Spinal cord (tissue), 10 donors: Measurements from ENCODE around the gene DLGAP3. TPM values are rescaled to one million over a fixed set of nuclear protein-coding genes. Genes with fewer than 3 reads are reported as not detected.

Source experiments
- DNase-seq, 6 donors: peaks; one replicate each; pipeline versions ENCODE4 v3.0.0 to v3.0.0-alpha.2; 2013 to 2015; ENCODE audit warnings: low spot score in 6 of 6, low read depth in 4 of 6
- H3K27ac ChIP-seq: one replicate; pipeline ENCODE4 v1.5.1; 2013; ENCODE audit warnings: low read depth, low read length, control low read depth
- H3K27me3 ChIP-seq: one replicate; pipeline ENCODE4 v1.6.1; 2013; ENCODE audit warnings: low read length; ENCODE audit not compliant: control insufficient read depth, insufficient read depth
- H3K36me3 ChIP-seq: one replicate; pipeline ENCODE4 v1.6.1; 2013; ENCODE audit warnings: low read length; ENCODE audit not compliant: control insufficient read depth, insufficient read depth
- H3K4me1 ChIP-seq: one replicate; pipeline ENCODE4 v1.6.1; 2013; ENCODE audit warnings: low read length; ENCODE audit not compliant: control insufficient read depth, insufficient read depth
- H3K4me3 ChIP-seq: one replicate; pipeline ENCODE4 v1.5.1; 2013; ENCODE audit warnings: low read depth, low read length, control low read depth
- H3K9me3 ChIP-seq: one replicate; pipeline ENCODE4 v1.6.1; 2013; ENCODE audit warnings: low read length; ENCODE audit not compliant: control insufficient read depth, insufficient read depth
- WGBS: methylation state at CpG from one replicate; pipeline ENCODE4 v1.1.5; 2013; ENCODE audit warnings: missing lambda C conversion rate; ENCODE audit not compliant: insufficient coverage; 5-methylcytosine and 5-hydroxymethylcytosine counted together
- polyA plus RNA-seq, 2 donors: library from polyadenylated mRNA; unstranded; fragments of 120-200 nt; gene quantifications; one replicate each; pipeline ENCODE4 v1.2.1, GENCODE V29; 2013; ENCODE audit not compliant: insufficient read length in 2 of 2
- total RNA-seq, 2 donors: library from RNA; depleted of rRNA in 1 of 2; stranded (reverse); fragments of 120-200 nt in 1 of 2; fragments of >200 nt in 1 of 2; gene quantifications; one replicate each; pipeline versions ENCODE4 v1.2.3 to v1.2.4, GENCODE V29; 2013 to 2014
- donor health status: healthy.

DLGAP3 gene
- total and polyA plus RNA-seq, 4 donors: 5.2 to 41.1 (median 22.9) TPM

- Histone ChIP-seq H3K27me3 (peaks cover 11% of the 10 kb centered on the region), H3K9me3 (no peaks in the 10 kb centered on the region), H3K27ac (no peak overlapping the region), H3K4me3 (no peak overlapping the region), H3K36me3 (peaks cover 4% of the 10 kb centered on the region), H3K4me1 (peaks cover 29% of the 10 kb centered on the region)
- no peak for DNase-seq
Observed at GRCh38 chr1:34923490-34923889, 6.0 kb downstream of the DLGAP3 start.

DNA sequence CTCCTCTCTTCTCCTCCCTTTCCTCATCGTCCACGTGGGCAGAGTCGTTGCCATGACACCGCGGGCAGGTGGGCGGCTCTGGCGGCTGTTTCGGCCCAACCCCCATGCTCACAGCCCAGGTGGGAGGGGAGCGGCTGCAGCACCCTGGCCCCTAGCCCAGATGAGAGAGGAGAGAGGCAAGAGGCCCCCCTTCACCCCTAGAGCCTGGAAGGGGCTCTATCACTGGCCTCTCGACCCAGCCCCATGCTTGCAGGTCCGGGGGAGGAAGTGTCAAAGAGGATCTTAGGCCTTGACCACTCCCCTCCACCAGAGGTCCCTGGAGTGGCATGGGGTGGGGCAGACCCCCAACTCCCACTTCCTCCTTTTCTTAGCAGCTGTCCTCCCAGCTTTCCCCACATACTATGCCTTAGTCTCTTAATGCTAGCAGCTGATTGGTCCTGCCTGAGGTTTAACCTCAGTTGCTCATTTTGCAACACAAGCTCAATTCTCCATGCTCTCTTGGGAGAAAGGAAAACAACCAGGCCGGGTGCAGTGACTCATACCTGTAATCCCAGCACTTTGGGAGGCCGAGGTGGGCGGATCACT is 10.4 kb downstream of the DLGAP3 start:
- H3K27ac ChIP-seq: no peak overlapping the region
- no peak overlapping the region for H3K4me3 ChIP-seq
- no peaks in the 10 kb centered on the region for H3K27me3 ChIP-seq
- peak in 2 of 6 donors; percentile 34 to 82 for DNase-seq
- H3K9me3 ChIP-seq: no peaks in the 10 kb centered on the region
- H3K36me3 ChIP-seq: peaks cover 4% of the 10 kb centered on the region
- peaks cover 18% of the 10 kb centered on the region for H3K4me1 ChIP-seq
- WGBS: 4% methylated on average over 7 of the region's 14 CpGs

- 39% methylated on average over 4 of the region's 11 CpGs for WGBS
- Histone ChIP-seq H3K9me3 (no peaks in the 10 kb centered on the region), H3K4me1 (peaks cover 18% of the 10 kb centered on the region), H3K4me3 (no peak overlapping the region), H3K27me3 (no peaks in the 10 kb centered on the region), H3K36me3 (peaks cover 4% of the 10 kb centered on the region), H3K27ac (no peak overlapping the region)
- DNase-seq: no peak
Observed at GRCh38 chr1:34918386-34918976, 11.0 kb downstream of the DLGAP3 start.

GRCh38 chr1:34917017-34917416 is 12.4 kb downstream of the DLGAP3 start:
- no peak overlapping the region for H3K27ac ChIP-seq
- no peaks in the 10 kb centered on the region for H3K27me3 ChIP-seq
- peaks cover 18% of the 10 kb centered on the region for H3K4me1 ChIP-seq
- H3K36me3 ChIP-seq: peaks cover 4% of the 10 kb centered on the region
- no peaks in the 10 kb centered on the region for H3K9me3 ChIP-seq
- DNase-seq: no peak
- H3K4me3 ChIP-seq: no peak overlapping the region
- WGBS: 92% methylated on average over 5 of the region's 6 CpGs

DNA sequence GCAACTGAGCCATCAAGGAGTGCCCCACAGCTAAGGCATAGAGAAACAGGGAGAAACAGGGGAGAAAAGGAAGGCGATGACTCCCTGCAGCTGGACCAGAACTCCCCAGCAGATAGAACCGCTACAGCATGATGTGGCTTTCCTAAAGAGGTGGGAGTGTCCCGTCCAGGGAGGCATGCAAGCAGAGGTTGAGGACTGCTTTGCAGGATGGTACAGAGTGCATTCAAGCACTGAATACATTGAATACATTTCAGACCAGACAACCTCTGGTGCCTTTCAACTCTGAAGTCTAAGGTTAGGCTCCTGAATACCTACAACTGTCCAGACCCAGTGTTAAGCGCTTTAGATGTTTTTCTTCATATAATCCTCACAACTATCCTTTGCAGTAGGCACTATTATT is 13.3 kb downstream of the DLGAP3 start:
- Histone ChIP-seq H3K27ac (no peak overlapping the region), H3K36me3 (peaks cover 4% of the 10 kb centered on the region), H3K4me3 (no peak overlapping the region), H3K27me3 (no peaks in the 10 kb centered on the region), H3K4me1 (peaks cover 18% of the 10 kb centered on the region), H3K9me3 (no peaks in the 10 kb centered on the region)
- no peak for DNase-seq
- WGBS: 100% methylated on average over 3 of the region's 4 CpGs

GRCh38 chr1:34915521-34915920 is 13.9 kb downstream of the DLGAP3 start:
- H3K27me3 ChIP-seq: no peaks in the 10 kb centered on the region
- WGBS: 28% methylated on average over 4 of the region's 5 CpGs
- H3K4me3 ChIP-seq: no peak overlapping the region
- no peak overlapping the region for H3K27ac ChIP-seq
- peaks cover 4% of the 10 kb centered on the region for H3K36me3 ChIP-seq
- H3K4me1 ChIP-seq: peaks cover 18% of the 10 kb centered on the region
- no peak for DNase-seq
- H3K9me3 ChIP-seq: no peaks in the 10 kb centered on the region

DNA sequence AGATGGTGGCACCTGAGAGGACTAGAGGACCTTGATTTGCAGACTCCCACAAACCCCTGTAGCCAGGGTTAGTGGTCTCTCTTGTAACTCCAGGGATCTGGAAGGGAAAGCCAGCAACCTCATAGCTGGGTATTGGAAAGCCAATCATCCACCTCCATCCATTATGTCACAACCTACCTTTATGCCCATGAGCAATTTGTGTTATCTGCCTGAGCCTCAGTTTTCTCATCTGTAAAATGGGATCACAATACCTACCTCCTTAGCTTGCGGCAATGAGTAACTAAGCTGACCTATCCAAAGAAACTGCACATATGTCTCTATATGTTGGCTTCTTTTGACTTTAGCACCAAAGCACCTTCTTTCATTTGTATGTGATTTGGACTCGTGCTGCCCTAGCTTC is 14.5 kb downstream of the DLGAP3 start:
- no peak for DNase-seq
- Histone ChIP-seq H3K9me3 (no peaks in the 10 kb centered on the region), H3K27ac (no peak overlapping the region), H3K4me1 (peaks cover 18% of the 10 kb centered on the region), H3K27me3 (no peaks in the 10 kb centered on the region), H3K4me3 (no peak overlapping the region), H3K36me3 (peaks cover 4% of the 10 kb centered on the region)
- 94% methylated on average over 2 of the region's 2 CpGs for WGBS

GRCh38 chr1:34911465-34911864 is 18.0 kb downstream of the DLGAP3 start:
- Histone ChIP-seq H3K4me1 (no peaks in the 10 kb centered on the region), H3K9me3 (no peaks in the 10 kb centered on the region), H3K36me3 (no peaks in the 10 kb centered on the region), H3K4me3 (no peak overlapping the region), H3K27ac (no peak overlapping the region), H3K27me3 (no peaks in the 10 kb centered on the region)
- WGBS: no CpG with 5 or more reads among the region's 8 CpGs
- DNase-seq: no peak

DNA sequence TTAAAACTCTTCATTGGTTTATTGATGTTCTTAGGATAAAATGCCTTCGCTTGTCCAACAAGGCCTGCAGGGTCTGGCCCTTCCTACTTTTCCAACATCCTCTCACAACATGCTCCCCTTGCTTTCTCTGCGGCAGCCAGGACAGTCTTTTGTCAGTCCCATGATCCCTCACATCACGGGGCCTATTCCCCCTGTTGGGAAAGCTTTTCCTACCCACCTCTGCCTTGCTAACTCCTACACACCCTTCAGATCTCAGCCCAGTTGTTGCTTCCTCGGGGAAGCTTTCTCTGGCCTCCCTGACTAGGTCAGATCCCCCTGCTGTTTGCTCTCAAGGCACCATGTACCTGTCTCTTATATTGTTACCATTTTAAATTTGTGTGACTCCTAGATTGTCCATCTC is 19.0 kb downstream of the DLGAP3 start:
- 59% methylated on average over 2 of the region's 4 CpGs for WGBS
- Histone ChIP-seq H3K27ac (no peak overlapping the region), H3K36me3 (no peaks in the 10 kb centered on the region), H3K27me3 (no peaks in the 10 kb centered on the region), H3K9me3 (no peaks in the 10 kb centered on the region), H3K4me1 (no peaks in the 10 kb centered on the region), H3K4me3 (no peak overlapping the region)
- no peak for DNase-seq

GRCh38 chr1:34908369-34908768 is 21.1 kb downstream of the DLGAP3 start:
- Histone ChIP-seq H3K4me3 (no peak overlapping the region), H3K36me3 (peaks cover 13% of the 10 kb centered on the region), H3K9me3 (no peaks in the 10 kb centered on the region), H3K4me1 (no peaks in the 10 kb centered on the region), H3K27ac (no peak overlapping the region), H3K27me3 (no peaks in the 10 kb centered on the region)
- 61% methylated on average over 3 of the region's 3 CpGs for WGBS
- DNase-seq: no peak
